ENCODE measurements around the gene AKAP6. TPM values are rescaled to one million over a fixed set of nuclear protein-coding genes. Genes with fewer than 3 reads are reported as not detected.
A peak's percentile ranks its signal among the peaks of the same experiment; 100 is the strongest.
"Not testable (repeated sequence)": the region's sequence is repeated elsewhere in the genome, so short reads cannot be mapped to it uniquely, and the experiment has no call there.

Gene AKAP6
- total and polyA plus RNA-seq, 2 experiments from 2014 or later: 9.2 to 21.8 TPM

DNA sequence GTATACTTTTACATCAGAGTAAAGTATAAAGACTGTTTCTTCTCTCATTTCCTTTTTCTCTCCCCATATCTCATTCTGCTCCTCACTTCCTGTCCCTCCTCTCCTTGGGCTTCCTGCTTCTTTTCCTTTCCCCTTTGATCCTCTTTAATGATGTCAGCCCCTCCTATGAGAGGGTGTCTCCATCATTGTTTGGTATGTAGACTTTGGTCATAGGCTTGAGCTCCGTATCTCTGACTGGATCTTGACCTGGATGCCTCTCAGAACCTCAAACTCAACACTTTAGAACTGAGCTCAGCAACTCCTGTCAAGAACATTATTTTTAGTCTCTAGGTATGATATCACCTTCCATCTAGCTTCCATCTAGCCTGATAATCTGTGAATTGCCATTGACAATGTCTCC lies 50.3 kb downstream of the AKAP6 start:
- Histone ChIP-seq H3K9me3 (ENCODE audit: low read depth) (no peaks in the 10 kb centered on the region), H3K27me3 (no peaks in the 10 kb centered on the region), H3K4me1 (ENCODE audit: low read depth) (no peaks in the 10 kb centered on the region), H3K27ac (no peak overlapping the region), H3K36me3 (no peaks in the 10 kb centered on the region), H3K4me3 (no peak overlapping the region)
- TF ChIP-seq, protein P1, sequence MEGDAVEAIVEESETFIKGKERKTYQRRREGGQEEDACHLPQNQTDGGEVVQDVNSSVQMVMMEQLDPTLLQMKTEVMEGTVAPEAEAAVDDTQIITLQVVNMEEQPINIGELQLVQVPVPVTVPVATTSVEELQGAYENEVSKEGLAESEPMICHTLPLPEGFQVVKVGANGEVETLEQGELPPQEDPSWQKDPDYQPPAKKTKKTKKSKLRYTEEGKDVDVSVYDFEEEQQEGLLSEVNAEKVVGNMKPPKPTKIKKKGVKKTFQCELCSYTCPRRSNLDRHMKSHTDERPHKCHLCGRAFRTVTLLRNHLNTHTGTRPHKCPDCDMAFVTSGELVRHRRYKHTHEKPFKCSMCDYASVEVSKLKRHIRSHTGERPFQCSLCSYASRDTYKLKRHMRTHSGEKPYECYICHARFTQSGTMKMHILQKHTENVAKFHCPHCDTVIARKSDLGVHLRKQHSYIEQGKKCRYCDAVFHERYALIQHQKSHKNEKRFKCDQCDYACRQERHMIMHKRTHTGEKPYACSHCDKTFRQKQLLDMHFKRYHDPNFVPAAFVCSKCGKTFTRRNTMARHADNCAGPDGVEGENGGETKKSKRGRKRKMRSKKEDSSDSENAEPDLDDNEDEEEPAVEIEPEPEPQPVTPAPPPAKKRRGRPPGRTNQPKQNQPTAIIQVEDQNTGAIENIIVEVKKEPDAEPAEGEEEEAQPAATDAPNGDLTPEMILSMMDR (IDR thresholded peaks at IDR 0.05; ENCODE audit: low read depth, low read length): no peak
- DNase-seq (ENCODE audit: low read depth in 1 of 2, low spot score in 1 of 2): no peak

DNA sequence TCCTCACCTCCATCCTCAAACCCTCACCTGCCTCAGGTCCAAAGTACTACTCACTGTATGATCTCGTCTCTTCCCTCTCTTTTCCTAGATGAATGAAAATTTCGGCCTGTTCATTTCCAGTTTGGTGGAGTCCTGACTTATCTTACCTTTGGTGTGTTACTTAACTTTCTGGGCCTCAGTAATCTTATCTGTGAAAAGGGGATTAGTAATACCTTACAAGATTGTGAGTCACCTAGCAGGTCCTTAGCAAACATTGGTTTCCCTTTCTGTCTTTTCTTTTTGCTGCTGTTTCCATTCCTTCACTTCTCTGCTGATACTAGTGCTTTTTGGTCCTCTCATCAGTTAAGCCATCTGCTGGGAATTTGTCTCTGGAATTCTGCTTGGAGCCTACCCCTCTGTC lies 52.8 kb downstream of the AKAP6 start:
- no peak for DNase-seq (ENCODE audit: low read depth in 1 of 2, low spot score in 1 of 2)
- no peaks in the 10 kb centered on the region for H3K27me3 ChIP-seq
- no peaks in the 10 kb centered on the region for H3K4me1 ChIP-seq (ENCODE audit: low read depth)
- H3K27ac ChIP-seq: no peak overlapping the region
- TF ChIP-seq, protein P1 (IDR thresholded peaks at IDR 0.05; ENCODE audit: low read depth, low read length): no peak
- no peak overlapping the region for H3K4me3 ChIP-seq
- no peaks in the 10 kb centered on the region for H3K9me3 ChIP-seq (ENCODE audit: low read depth)
- H3K36me3 ChIP-seq: no peaks in the 10 kb centered on the region

GRCh38 chr14:32382704-32383103 lies 53.6 kb downstream of the AKAP6 start:
- TF ChIP-seq, protein P1 (IDR thresholded peaks at IDR 0.05; ENCODE audit: low read depth, low read length): peak; percentile 33
- Histone ChIP-seq H3K4me3 (no peak overlapping the region), H3K4me1 (ENCODE audit: low read depth) (no peaks in the 10 kb centered on the region), H3K27ac (no peak overlapping the region), H3K36me3 (no peaks in the 10 kb centered on the region), H3K27me3 (no peaks in the 10 kb centered on the region), H3K9me3 (ENCODE audit: low read depth) (no peaks in the 10 kb centered on the region)
- DNase-seq (ENCODE audit: low read depth in 1 of 2, low spot score in 1 of 2): peak; percentile 26 to 45

DNA sequence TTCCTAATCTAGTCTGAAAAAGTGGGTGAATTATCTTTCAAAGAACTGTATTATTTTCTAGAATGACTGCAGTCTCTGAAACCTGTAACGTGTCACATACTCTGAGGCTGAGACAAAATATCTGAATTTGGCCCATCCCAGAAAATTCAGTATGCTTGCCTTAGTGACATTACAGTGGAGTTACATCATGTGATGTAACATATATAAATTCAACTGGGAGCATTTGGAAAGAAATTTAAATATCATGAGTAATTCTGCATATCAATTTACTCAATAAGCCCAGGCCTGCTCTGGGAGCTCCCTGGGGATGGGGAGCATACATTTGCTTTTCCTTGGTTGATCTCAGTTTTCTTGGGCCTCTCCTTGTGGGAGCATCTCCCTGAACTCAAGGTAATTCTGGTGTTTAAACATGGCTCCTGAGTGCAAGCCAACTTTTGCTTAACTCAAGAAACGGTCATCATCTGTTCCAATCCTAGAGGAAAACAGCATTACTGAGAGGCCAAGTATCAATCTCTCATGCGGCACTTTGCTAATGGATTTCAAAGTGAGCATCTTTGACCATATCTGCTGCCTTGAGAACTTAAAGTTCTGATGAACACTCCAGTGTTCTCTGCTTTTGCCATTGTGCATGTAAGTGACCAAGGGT lies 54.4 kb downstream of the AKAP6 start:
- Histone ChIP-seq H3K27ac (no peak overlapping the region), H3K36me3 (no peaks in the 10 kb centered on the region), H3K4me3 (no peak overlapping the region), H3K4me1 (ENCODE audit: low read depth) (no peaks in the 10 kb centered on the region), H3K27me3 (no peaks in the 10 kb centered on the region), H3K9me3 (ENCODE audit: low read depth) (no peaks in the 10 kb centered on the region)
- DNase-seq (ENCODE audit: low read depth in 1 of 2, low spot score in 1 of 2): no peak
- TF ChIP-seq, protein P1 (IDR thresholded peaks at IDR 0.05; ENCODE audit: low read depth, low read length): no peak

- no peak overlapping the region for H3K27ac ChIP-seq
- DNase-seq (ENCODE audit: low read depth in 1 of 2, low spot score in 1 of 2): no peak
- no peaks in the 10 kb centered on the region for H3K27me3 ChIP-seq
- TF ChIP-seq, protein P1 (IDR thresholded peaks at IDR 0.05; ENCODE audit: low read depth, low read length): no peak
- H3K9me3 ChIP-seq (ENCODE audit: low read depth): no peaks in the 10 kb centered on the region
- no peaks in the 10 kb centered on the region for H3K4me1 ChIP-seq (ENCODE audit: low read depth)
- no peak overlapping the region for H3K4me3 ChIP-seq
- H3K36me3 ChIP-seq: no peaks in the 10 kb centered on the region
Observed at GRCh38 chr14:32384464-32384863, 55.4 kb downstream of the AKAP6 start.

DNA sequence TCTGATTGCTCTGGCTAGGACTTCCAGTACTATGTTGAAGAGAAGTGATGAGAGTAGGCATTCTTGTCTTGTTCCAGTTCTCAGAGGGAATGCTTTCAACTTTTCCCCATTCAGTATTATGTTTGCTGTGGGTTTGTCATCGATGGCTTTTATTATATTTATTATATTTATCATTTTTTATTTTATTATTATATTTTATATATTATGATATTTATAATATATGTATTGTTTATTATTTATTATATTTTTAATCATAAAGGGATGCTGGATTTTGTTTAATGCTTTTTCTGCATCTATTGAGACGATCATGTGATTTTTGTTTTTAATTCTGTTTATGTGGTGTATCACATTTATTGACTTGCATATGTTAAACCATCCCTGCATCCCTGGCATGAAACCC lies 58.2 kb downstream of the AKAP6 start:
- not testable (repeated sequence) for H3K36me3 ChIP-seq; H3K9me3 ChIP-seq (ENCODE audit: low read depth); H3K27me3 ChIP-seq; H3K4me1 ChIP-seq (ENCODE audit: low read depth); H3K27ac ChIP-seq; DNase-seq (ENCODE audit: low read depth in 1 of 2, low spot score in 1 of 2); H3K4me3 ChIP-seq
